Measurements from ENCODE around the gene POU6F2. TPM values are rescaled to one million over a fixed set of nuclear protein-coding genes. Genes with fewer than 3 reads are reported as not detected.

POU6F2 gene
- total RNA-seq, 1 donor: under 0.01 TPM

DNA sequence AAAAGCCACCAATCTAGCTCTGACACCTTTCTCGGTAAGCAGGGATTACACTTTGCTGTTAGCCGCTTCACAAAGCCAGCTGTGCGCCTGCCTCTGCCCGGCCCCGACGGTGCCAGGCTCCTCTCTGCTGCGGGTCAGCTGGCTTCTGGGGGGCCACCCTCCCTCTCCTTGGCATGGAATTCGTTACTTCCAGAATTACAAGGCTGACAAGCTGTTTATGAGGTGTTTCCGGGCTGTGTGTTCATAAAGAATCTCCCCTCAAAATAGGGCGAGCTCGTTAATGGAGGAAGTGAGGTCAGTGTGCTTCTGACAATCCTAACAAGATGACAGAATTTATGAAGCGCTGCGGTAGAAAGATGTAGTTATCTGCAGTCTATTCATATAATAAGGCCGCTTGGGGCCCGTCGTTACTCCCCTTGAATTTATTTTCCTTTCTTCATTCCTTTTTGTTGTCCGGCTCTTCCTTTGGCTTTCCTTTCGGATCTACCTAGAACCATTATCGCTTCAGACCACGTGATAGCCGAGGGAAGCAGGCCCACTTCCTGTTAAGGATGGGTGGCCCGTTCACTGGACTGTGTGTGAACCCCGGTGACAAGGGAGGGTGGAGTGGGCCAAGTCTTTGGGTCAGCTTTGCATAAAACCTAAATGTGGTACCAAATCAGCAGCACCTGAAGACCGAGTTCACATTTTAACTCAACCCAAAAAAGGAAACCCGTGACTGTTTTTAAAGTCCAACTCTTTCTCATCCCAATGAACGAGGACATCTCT, 315.5 kb downstream of the POU6F2 start:
- TF ChIP-seq, protein P1, sequence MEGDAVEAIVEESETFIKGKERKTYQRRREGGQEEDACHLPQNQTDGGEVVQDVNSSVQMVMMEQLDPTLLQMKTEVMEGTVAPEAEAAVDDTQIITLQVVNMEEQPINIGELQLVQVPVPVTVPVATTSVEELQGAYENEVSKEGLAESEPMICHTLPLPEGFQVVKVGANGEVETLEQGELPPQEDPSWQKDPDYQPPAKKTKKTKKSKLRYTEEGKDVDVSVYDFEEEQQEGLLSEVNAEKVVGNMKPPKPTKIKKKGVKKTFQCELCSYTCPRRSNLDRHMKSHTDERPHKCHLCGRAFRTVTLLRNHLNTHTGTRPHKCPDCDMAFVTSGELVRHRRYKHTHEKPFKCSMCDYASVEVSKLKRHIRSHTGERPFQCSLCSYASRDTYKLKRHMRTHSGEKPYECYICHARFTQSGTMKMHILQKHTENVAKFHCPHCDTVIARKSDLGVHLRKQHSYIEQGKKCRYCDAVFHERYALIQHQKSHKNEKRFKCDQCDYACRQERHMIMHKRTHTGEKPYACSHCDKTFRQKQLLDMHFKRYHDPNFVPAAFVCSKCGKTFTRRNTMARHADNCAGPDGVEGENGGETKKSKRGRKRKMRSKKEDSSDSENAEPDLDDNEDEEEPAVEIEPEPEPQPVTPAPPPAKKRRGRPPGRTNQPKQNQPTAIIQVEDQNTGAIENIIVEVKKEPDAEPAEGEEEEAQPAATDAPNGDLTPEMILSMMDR (IDR thresholded peaks at IDR 0.05; ENCODE audit: insufficient read depth, low read depth, low read length): no peak
- no peak overlapping the region for H3K4me3 ChIP-seq (ENCODE audit: low read depth, low read length)
- no peak for DNase-seq (ENCODE audit: low read depth)

DNA sequence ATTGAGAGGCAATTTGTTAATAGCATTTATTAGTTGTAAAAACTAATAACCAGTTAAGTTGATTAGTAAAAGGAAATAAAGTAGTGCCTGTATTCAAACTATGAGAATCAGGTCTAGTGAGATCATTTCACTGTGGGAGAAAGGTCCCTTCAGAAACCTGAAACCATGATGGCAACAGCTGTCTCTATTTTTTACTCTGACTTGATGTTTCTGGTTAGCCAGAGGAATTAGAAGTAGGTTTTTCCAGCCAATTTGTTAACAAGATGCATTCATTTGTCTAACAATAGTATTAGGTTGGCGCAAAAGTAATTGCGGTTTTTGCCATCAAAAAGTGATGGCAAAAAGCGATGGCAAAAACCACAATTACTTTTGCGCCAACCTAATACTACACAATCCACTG, 316.3 kb downstream of the POU6F2 start:
- no peak overlapping the region for H3K4me3 ChIP-seq (ENCODE audit: low read depth, low read length)
- TF ChIP-seq, protein P1 (IDR thresholded peaks at IDR 0.05; ENCODE audit: insufficient read depth, low read depth, low read length): no peak
- no peak for DNase-seq (ENCODE audit: low read depth)

DNA sequence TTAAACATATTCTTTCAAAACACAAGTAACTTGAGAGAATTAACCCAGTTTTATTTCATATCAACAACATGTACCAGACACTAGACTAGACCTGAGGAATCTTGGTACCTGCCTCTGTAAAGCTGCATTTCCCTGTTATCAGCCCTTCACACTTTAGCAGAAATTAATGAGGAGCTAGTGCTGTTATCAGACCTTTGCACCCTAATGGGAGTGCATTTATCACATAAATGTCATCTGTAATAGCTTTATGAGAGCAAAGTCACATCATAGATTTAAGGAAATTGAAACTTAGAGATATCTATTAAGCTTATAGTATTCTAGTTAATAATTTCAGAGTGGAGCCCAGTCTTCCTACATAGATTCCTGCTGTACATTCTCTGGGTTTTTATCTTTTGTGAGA, 318.1 kb downstream of the POU6F2 start:
- TF ChIP-seq, protein P1 (IDR thresholded peaks at IDR 0.05; ENCODE audit: insufficient read depth, low read depth, low read length): no peak
- DNase-seq (ENCODE audit: low read depth): no peak
- H3K4me3 ChIP-seq (ENCODE audit: low read depth, low read length): no peak overlapping the region

- no peak overlapping the region for H3K4me3 ChIP-seq (ENCODE audit: low read depth, low read length)
- TF ChIP-seq, protein P1 (IDR thresholded peaks at IDR 0.05; ENCODE audit: insufficient read depth, low read depth, low read length): no peak
- DNase-seq (ENCODE audit: low read depth): no peak
These were observed 322.0 kb downstream of the POU6F2 start for GRCh38 chr7:39299695-39300094.

DNA sequence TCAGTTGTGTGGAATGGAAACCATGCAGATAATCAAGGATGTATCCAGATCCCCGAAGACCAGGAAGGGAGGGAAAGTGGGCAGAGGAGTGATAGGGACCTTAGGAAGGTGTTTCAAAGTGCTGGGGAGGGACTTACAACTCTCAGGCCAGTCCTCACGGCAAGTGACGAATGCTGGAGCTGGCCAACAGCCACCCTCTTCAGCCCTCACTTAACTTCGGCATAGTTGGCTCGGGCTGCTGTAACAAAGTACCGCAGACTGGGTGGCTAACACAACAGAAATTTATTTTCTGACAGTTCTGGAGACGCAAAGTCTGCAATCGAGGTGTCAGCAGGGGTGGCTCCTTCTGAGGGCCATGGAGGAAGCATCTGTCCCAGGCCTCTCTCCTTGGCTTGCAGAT, 322.6 kb downstream of the POU6F2 start:
- no peak for DNase-seq (ENCODE audit: low read depth)
- TF ChIP-seq, protein P1 (IDR thresholded peaks at IDR 0.05; ENCODE audit: insufficient read depth, low read depth, low read length): no peak
- H3K4me3 ChIP-seq (ENCODE audit: low read depth, low read length): no peak overlapping the region

DNA sequence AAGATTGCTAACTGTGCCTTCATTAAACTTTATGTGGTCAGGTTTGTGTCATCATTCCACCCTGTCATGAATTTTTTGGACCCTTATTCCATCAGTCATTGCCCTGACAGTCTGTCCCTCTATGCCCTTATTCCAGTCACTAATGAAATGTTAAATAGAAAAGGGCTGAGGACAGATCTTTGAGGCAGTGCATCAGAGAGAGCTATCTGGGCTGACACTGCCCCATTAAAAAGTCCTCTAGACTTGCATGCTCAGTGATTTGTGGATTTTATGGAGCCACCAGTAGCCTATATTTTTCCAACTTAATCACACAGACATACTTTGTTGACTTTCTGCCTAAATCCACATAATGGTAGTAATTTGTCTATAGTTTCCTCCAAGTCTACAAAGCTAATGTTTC, 323.8 kb downstream of the POU6F2 start:
- TF ChIP-seq, protein P1 (IDR thresholded peaks at IDR 0.05; ENCODE audit: insufficient read depth, low read depth, low read length): no peak

DNA sequence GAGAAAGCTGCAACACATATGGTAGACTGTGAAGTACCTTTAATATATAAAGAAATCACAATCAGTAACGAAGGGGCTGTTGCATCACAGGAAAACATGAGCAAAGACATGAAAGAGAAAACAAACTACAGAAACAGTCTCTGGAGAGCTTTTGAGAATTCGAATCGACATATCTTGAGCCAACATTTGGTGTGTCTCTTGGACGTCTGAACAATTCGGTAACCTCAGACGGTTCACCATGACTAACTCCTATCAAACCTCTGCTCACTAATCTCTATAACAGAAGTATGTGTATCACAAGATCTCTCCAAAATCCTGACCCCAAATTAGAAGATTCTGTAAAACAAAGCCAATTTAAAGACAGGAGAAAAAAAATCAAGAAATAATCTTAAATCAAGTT, 326.5 kb downstream of the POU6F2 start:
- H3K4me3 ChIP-seq (ENCODE audit: low read depth, low read length): no peak overlapping the region
- TF ChIP-seq, protein P1 (IDR thresholded peaks at IDR 0.05; ENCODE audit: insufficient read depth, low read depth, low read length): no peak
- no peak for DNase-seq (ENCODE audit: low read depth)

More for the DNA sequence above, 323.8 kb downstream of the POU6F2 start:
- no peak overlapping the region for H3K4me3 ChIP-seq (ENCODE audit: low read depth, low read length)
- no peak for DNase-seq (ENCODE audit: low read depth)

Measured in fibroblast of villous mesenchyme (primary cell).